Stromal cell of bone marrow (primary cell): ENCODE results near the gene RANBP17.
A peak's percentile ranks its signal among the peaks of the same experiment; 100 is the strongest.

ENCODE experiments used
- DNase-seq: peaks from one replicate; pipeline ENCODE4 v3.0.0-alpha.2; 2012; ENCODE audit warnings: low read depth

The RANBP17 gene

DNA sequence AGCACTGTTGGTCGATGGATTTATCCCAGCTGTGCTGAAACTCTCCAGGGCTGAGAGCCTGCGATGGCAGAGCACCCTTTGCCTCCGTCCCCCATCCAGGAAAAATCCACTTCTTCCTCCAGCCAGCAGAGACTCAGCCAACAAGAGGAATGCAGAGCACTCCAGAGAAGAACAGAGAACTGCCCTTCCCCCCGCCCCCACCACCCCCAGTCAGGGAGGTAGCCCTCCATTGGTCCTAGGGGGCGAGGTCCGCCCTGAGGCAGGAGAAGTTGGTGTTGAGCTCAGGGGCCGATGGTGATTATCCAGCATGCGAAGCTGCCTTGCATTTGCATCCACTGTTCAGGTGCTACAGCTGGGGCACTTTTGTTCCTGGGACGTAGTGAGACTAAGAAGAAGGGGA is 456.2 kb downstream of the RANBP17 start:
- no peak for DNase-seq

DNA sequence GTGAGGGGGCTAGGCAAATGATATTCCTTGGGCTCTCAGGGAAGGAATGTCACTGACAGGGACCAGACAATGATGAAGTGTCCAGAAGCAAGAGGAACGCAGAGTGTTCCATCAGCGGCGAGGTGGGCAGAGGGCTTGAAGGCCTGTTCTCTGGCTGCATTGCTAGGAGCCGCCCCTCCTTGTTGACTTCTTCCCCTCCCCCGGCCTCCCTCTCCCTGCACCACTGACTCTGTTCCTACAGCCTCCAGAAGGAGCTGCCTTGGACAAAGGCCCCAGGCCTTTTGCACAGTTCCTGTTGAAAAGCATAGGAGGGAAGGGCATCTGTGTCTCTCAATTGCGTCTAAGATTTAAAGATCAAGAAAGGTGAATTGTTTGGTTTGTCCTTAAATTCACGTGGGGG is 459.6 kb downstream of the RANBP17 start:
- no peak for DNase-seq

DNA sequence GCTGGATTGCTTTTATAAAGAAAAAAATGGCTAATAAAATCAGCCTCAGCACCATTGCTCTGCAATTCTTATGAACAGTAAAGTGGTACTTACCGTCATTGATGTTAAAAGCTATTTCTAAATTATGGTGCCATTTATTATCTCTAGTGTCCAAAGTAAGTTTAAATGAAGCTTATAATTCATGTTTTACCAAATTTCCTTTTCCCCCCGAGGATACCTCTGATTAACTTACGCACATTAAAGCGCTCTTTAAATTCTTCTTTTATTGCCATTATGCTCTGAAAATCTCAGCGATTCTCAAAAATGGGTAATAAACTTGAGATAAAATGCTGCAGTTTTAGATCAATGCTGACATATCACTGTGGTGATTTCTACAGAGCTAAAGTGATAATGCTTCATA is 460.7 kb downstream of the RANBP17 start:
- DNase-seq, result no peak

DNA sequence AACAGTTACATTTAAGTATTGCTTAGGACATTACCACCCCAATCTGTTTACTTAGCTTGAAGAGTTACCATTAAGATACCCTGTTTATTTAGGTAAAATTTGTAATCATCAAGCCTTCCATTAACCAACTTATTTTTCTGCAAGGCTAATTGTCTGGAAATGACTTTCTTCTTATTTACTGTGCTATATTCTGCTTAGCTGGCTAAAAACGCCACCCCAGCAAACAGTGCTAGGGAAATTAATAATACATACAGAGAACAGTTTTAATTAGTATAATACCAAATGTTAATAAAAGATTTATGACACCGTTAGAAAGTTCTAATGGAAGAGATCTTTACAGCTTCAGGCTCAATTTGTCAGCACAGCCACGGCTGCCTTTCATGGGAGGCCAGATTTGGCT is 461.2 kb downstream of the RANBP17 start:
- DNase-seq, result no peak

DNA sequence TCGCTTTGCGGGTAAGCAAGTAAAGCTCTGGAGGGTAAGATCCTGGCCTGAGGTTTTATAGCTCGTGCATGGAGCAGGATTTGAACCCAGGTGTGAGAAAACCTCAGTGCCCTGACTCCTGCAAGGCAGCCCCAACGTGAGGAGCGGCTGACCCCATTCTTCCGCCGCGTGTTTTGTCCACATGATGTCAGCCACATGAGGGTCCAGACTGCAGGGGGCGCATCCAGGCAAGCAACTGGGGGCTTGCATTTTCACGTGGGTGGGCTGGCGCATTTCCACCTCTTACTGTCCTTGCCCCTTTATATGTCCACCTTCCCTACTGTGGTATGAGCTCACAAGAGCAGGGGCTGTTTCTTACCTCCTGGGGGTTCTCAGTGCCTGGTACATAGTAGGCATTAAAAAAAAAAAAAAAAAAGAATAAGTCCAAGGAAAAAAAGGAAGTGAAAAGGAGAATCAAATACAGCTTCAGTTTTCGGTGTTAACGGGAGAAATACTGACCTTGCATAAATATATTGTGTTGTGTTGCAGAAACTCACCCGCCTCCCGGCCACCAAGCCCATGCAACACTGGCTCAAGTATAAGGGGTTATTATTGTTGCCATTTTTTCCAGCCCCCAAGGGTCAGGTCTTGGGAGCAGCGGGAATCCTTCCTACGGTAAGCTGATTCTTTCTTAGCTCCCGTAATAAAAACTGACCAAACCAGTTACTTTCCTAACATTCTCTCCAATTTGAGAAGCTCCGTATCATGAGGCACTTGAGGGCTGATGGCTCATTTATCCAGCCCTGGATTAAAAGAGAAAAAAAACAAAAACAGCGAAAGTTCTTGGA is 462.2 kb downstream of the RANBP17 start:
- no peak for DNase-seq

DNA sequence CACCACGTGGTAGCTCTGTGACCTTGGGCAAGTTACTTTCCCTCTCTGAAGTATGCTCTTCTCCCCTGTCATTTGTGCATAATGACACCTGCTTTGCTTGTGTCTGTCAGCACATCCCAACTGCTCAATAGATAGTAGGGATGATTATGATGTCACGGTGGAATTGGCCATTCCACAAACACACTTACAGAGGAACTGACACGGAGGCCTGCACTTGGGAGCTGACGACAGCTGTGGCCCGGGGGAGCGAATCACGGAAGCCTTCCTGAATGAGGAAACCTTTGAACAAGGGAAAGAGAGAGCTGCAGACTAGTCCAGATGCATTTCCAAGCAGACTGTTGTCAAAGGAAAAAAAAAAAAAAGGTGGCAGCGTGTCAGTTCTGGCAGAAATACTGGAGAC is 468.2 kb downstream of the RANBP17 start:
- DNase-seq, result no peak

DNA sequence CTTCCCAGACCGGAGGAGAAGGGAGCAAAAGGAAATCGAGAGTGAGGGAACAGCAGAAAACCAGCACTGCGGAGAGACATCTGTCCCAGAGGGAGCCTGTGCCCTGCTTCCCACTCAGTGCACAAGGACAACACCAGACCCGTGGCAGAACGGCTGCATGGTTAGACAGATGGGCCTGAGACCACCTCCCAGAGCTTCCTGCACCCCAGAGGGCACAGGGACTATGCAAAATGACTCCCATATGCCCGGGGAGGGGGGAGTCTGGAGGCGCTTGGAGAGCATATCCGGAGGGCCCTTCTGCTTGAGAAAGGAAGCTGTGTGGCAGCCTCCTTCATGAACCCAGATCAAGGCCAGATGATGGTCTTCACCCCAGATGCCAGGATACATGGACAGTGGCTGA is 473.8 kb downstream of the RANBP17 start:
- DNase-seq, result no peak

DNA sequence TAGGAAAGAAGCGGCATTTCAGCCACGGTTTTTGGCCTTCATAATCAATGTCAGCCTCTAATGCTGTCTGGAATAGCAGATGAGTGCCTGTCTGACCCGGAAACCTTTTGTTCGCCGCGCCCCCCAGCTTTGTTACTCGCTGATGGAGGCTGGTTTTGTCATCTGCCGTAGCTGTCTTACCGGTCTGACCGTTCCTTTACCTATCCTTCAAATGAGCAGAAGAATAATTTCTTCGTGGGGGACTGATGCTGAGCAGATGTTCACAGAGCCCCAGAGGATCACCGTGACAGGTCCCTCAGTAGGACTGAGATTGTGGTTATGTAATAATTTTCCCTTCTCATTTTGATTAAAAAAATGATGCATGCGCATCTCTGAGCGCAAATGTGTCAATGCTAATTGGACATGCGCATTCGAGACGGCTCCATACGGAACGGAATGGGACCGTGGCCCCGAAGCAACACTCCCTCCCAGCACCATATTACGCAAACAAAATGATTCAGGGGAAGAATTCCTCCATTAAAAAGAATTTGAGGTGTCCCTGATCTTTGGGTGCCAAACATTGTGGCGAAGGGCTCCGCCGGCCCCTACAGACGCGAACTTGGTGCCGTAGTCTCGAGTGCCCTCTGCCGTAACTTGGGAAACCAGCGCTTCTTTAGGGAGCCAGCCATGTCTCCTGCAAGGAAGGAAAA is 474.8 kb downstream of the RANBP17 start:
- peak; percentile 34 for DNase-seq

DNA sequence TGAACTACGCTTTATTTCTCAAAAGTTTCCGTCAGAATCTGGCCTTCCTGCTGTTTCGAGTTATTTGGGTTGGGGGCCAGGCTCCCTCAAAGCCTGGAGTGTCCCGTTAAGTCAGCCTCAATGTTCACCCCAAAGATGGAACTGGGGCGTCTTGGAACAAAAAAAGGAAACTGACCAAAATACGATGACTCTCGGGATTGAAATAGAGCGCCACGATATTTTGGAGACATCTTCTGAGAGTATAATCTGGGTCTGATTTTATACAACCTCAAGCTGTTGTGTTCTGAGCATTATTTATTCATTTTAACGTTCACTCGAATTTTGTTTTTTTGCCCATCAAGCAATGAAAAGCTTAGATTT is 475.4 kb downstream of the RANBP17 start:
- DNase-seq, result no peak

DNA sequence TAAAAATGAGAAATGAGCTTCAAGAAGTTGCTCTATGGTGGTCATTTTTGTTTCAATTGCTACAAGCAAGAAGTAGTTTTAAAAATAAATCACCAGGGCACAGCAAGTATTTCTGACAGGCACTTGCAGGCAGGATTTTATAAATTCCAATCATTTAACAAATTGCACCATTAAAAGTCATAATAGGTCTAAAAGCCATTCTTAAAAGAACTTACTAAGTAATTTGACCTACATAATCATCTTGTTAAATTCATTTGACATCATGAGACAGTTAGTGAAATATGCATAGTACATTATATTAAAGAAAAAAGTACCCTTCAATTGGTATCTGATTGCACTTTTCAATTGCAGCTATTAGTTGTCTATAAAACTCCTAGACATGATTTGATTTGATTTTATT is 478.2 kb downstream of the RANBP17 start:
- no peak for DNase-seq

DNA sequence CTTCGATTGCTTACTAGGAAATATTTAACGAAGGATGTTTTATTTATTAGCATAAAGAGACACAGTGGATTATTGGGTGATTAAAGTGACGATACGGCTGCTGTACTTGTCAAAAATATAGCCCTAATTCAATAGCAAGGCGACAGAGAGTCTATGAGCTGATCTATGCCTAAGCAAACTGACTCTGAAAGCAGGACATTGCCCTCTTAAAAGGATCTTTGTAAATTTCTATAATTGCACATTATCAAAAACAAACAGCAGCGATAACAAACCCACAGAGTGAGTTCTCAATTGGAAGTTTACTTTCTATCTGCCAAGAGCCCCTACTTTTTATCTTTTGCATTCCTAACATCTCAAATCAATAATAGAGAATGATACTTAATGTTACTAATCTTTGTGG is 478.7 kb downstream of the RANBP17 start:
- no peak for DNase-seq

DNA sequence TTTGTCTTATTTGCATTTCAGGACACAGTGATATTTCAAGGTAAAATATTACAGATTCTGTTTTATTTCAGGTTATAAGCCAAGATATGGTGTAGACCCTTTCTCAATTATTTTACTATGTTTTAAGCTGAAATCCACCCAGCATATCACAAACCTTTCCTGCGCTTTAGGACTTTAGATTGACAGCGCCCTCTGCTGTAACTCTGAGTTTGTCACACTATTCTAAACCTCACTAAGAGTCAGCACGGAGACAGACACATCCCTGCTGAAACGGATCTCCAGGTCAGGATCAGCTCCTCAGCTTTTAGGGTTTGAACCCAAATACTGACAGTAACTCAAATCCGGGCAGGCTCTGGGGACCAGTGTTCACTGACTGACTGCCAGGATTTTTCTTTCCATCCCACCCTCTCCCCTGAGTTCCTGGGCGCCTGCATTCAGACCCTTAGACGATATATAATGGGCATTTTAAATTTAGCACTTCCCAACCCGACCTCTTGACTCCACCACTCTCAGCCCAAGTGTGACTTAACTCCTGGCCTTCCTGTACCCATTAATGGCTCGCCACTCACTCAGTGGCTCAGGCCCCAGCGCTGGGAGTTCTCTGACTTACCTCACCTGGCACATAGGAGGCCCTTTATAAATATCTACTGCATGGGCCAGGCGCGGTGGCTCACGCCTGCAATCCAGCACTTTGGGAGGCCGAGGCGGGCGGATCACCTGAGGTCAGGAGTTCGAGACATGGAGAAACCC is 480.7 kb downstream of the RANBP17 start:
- peak; percentile 37 for DNase-seq

DNA sequence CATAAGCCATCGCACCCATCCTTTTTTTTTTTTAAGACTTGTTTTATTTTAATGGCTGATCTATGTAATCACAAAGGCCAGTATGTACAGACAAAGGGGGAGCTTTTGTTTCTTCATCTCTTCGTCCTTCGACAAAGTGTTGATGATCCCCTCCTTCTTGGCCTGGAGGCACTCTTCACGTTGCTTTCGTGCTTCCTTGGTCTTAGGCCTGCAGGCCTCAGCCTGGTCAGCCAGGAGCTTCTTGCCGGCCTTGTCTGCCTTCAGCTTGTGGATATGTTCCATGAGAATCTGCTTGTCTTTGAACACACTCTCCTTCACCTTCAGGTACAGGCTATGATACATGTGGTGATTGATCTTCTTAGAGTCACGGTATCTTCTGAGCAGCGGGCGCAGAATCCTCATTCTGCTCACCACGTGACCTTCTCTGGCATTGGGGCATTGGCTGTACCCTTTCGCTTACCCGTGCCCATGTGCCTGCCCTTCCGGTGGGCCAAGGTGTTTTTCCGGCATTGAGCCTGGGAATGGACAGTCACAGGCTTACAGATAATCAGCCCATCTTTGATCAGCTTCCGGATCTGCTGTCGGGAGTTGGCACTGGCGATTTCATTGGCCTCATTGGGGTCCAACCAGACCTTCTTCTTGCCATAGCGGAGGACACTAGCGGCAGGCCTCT is 483.3 kb downstream of the RANBP17 start:
- DNase-seq, result no peak
